Activated T-cell treated with anti-CD3 and anti-CD28 coated beads for 48 hours (primary cell): ENCODE results near the gene HERPUD2.
"Not testable (repeated sequence)": the region's sequence is repeated elsewhere in the genome, so short reads cannot be mapped to it uniquely, and the experiment has no call there.

Experiments used
- DNase-seq: peaks from one replicate; pipeline ENCODE4 v3.0.0-alpha.2; 2020; ENCODE audit warnings: low read depth

Gene HERPUD2

GRCh38 chr7:35714407-35714806 is 19.5 kb upstream of the HERPUD2 start:
- no peak for DNase-seq

GRCh38 chr7:35712563-35713226 is 17.8 kb upstream of the HERPUD2 start:
- no peak for DNase-seq

- DNase-seq: no peak
These were observed 12.5 kb upstream of the HERPUD2 start for GRCh38 chr7:35707422-35707821.

GRCh38 chr7:35705932-35706461 is 11.1 kb upstream of the HERPUD2 start:
- no peak for DNase-seq

- no peak for DNase-seq
These were observed 9.3 kb upstream of the HERPUD2 start for GRCh38 chr7:35704261-35704660.

GRCh38 chr7:35702541-35702940 is 7.6 kb upstream of the HERPUD2 start:
- no peak for DNase-seq

- DNase-seq: no peak
These were observed 6.5 kb upstream of the HERPUD2 start for GRCh38 chr7:35701287-35701900.

- DNase-seq: no peak
These were observed 5.9 kb upstream of the HERPUD2 start for GRCh38 chr7:35700865-35701264.

GRCh38 chr7:35700333-35700732 is 5.4 kb upstream of the HERPUD2 start:
- no peak for DNase-seq

- DNase-seq: no peak
These were observed 4.9 kb upstream of the HERPUD2 start for GRCh38 chr7:35699796-35700305.

- not testable (repeated sequence) for DNase-seq
These were observed 3.4 kb upstream of the HERPUD2 start for GRCh38 chr7:35698382-35698781.

GRCh38 chr7:35697414-35698175 is 2.7 kb upstream of the HERPUD2 start:
- DNase-seq: no peak

- no peak for DNase-seq
These were observed 1.1 kb upstream of the HERPUD2 start for GRCh38 chr7:35695987-35696386.

GRCh38 chr7:35695473-35695850 is 527 bp upstream of the HERPUD2 start:
- DNase-seq: no peak

GRCh38 chr7:35694161-35694783 is 663 bp downstream of the HERPUD2 start:
- no peak for DNase-seq

GRCh38 chr7:35691827-35692307 is 3.1 kb downstream of the HERPUD2 start:
- DNase-seq: no peak

GRCh38 chr7:35691366-35691765 is 3.6 kb downstream of the HERPUD2 start:
- DNase-seq: no peak

- DNase-seq: not testable (repeated sequence)
These were observed 4.3 kb downstream of the HERPUD2 start for GRCh38 chr7:35690614-35691013.

GRCh38 chr7:35685781-35686180 is 9.2 kb downstream of the HERPUD2 start:
- DNase-seq: no peak

GRCh38 chr7:35681231-35682029 is 13.5 kb downstream of the HERPUD2 start:
- DNase-seq: no peak

- no peak for DNase-seq
These were observed 14.4 kb downstream of the HERPUD2 start for GRCh38 chr7:35680403-35681013.
